KBM-7 (cell line): ENCODE measurements around the gene CASP8AP2.
"Not testable (repeated sequence)": the region's sequence is repeated elsewhere in the genome, so short reads cannot be mapped to it uniquely, and the experiment has no call there.

Experiments
- DNase-seq: peaks from one replicate; pipeline ENCODE4 v3.0.0-alpha.2; 2015
- in situ Hi-C: fragments of 300-500 bp; cut with MboI; formaldehyde crosslinking; loops from 2 replicates; pipeline ENCODE4 v1.14.3; 2020; ENCODE audit warnings: low sequenced_read_pairs, low pct_unique_long_range_greater_than_20kb, mixed read lengths

The CASP8AP2 gene

DNA sequence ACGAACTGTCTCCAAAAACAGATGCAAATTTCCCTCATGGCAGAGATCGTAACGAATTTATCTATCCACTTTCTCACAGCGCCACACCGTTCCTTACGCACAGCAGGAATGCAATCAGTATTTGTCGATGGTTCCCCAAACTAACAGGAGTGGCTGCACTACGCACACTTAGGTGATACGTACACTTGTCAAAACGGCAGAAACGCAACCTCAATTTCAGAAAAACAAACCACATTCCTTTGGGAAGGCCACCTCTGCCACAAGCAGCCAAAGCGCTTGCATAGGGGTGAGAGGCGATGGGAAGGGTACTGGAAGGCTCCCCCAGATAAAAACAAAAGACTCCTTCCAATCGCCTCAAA, 10.7 kb upstream of the CASP8AP2 start:
- DNase-seq: peak; percentile 71
- in situ Hi-C loops: no loop called here

DNA sequence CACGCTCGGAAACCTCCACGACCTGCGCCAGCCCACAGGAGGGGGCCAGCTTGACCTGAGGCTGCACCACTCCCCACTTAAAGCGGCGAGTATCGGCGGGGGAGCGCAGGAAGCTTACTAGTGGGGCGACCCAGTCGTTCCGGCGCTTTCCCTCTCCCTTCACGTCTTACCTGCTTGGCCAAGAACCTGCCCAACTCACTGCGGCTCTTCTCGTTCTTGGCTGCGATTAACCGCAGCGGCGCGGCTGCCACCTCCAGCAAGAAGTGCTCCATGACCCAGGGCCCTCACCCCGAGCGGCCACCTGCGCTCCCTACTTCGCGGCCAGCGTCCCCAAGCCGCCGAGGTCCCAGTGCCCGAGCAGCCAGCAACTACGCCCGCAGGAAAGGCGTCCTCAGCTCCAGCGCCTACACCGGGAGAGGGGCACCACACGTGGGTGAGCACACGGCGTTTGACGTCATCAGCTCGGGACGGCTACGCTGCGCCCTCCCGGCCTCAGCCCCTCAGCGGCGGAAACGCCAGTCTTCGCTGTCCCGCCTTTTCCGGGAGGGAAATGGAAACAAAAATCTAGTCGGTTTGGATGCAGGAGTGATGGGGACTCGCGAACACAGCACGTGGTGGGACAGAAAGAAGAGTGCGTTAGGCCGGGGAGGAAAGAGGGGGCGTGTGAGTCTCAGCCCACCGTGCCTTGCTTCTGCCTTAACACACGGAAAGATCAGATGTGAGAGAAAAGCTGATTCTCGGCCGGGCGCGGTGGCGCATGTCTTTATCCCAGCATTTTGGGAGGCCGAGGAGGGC, 10.1 kb upstream of the CASP8AP2 start, which contains the start of gene MDN1:
Gene MDN1 (minus strand): TSS at position 459 of the 795 bp plus-strand sequence. CDS start 187 bp downstream, at position 272.
- in situ Hi-C loops: no loop called here
- DNase-seq: peak; percentile 95

DNA sequence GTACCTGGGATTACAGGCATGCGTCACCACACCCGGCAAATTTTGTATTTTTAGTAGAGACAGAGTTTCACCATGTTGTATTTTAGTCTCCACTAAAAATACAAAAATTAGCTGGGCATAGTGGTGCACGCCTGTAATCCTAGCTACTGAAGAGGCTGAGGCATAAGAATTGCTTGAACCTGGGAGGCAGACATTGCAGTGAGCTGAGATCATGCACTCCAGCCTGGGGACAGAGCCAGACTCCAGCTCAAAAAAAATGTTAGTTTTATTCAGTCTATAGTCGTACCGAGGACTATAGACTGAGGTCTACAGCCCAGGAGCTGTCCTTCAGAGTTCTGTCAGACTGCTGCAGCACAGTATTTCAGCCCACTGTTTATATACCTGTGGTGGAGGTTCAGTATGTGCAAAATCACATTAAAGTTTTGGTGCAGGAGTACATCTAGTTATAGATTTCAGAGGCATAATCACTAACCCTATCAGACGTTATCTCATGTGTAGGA, 3.6 kb upstream of the CASP8AP2 start:
- in situ Hi-C loops: no loop called here
- DNase-seq: no peak

DNA sequence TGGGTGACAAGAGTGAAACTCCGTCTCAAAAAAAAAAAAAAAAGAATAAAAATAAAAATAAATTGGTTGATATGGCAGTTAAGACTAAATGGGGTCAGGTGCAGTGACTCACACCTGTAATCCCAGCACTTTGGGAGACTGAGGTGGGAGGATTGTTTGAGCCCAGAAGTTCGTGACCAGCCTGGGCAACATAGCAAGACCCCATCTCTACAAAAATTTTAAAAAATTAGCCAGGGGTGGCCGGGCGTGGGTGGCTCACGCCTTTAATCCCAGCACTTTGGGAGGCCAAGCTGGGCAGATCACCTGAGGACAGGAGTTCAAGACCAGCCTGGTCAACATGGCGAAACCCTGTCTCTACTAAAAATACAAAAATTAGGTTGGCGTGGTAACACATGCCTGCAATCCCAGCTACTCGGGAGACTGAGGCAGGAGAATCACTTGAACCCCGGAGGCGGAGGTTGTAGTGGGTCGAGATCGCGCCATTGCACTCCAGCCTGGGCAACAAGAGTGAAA, 1.1 kb upstream of the CASP8AP2 start:
- DNase-seq, in situ Hi-C loops: not testable (repeated sequence)

DNA sequence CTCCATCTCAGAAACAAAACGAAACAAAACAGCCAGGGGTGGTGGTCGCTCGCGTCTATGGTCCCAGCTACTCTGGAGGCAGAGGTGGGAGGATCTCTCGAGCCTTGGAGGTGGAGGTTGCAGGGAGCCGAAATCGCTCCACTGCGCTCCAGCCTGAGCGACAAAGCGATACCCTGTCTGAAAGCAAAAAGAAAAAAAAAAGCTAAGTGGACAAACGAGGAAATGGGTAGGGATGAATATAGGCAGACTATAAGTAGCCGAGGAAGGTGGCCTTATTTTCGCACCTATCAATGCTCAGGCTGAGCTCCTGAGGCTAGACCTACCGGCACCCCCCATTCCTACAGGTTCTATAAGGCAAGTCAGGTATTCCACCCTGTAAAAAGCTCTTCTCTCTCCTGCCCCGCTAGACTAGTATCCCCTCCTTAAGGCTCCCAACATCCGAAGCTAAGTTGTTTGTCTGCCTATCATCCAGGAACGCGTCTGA, 650 bp upstream of the CASP8AP2 start:
- in situ Hi-C loops: no loop called here
- no peak for DNase-seq

DNA sequence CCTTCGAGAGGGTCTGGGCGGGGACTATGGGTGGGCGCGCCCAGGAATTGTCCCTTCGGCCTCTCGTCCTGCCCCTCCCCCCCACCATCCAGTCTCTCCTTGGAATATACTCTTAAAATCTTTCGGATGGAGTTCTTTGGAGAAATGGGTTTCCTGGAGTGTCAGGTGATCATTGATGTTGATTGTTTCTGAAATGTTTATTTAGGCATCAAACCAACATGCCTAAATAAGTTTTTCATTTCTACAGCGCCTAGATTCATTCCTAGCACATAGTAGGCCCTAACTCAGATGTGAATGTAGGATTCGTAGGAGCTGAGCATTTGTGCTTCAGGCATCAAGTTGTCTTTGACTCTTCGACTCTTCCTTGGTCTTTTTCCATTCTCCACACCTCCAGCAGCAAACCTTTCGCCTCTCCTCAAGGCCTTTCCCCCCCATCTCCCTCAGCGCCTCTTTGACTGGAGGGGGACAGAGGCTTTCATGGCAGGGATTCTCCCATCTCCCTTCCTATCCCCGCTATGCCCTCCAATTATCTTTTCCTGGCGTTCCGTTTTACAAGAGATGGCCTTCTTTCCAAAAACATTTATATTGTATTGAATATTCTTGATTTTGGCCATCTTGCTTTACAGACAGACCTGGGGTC, 610 bp downstream of the CASP8AP2 start:
- peak; percentile 18 for DNase-seq
- in situ Hi-C loops: no loop called here

DNA sequence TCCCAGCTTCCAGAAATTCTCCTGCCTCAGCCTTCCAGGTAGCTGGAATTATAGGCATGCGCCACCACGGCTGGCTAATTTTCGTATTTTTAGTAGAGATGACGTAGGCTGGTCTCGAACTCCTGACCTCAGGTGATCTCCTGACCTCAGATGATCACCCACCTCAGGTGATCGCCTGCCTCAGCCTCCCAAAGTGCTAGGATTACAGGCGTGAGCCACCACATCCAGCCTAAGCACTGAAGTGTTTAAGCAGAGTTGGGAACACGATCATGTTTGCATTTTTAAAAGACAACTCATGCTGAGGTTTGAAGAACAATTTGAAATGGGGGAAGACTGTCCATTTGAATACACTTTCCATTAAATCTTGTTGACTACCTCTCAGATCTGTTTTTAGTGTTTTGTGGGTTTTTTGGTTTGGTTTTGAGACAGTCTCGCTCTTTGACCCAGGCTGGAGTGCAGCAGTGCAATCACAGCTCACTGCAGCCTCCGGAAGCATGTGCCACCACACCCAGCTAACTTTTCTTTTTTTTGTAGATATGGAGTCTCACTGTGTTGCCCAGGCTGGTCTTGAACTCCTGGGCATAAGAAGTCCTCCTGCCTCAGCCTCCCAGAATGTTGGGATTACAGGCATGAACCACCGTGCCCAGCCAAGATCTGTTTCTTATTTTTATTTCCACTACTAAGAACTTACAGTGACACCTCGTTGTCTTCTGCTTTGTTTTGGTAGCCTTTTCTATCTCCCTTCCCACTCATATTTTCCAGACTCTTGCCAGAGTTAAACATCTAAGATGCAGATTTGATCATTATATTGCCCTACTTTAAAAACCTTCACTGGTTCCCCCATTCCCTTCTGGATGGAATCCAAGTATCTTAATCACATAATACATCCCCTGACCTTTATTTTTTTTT, 5.5 kb downstream of the CASP8AP2 start:
- DNase-seq: no peak
- in situ Hi-C loops: no loop called here

DNA sequence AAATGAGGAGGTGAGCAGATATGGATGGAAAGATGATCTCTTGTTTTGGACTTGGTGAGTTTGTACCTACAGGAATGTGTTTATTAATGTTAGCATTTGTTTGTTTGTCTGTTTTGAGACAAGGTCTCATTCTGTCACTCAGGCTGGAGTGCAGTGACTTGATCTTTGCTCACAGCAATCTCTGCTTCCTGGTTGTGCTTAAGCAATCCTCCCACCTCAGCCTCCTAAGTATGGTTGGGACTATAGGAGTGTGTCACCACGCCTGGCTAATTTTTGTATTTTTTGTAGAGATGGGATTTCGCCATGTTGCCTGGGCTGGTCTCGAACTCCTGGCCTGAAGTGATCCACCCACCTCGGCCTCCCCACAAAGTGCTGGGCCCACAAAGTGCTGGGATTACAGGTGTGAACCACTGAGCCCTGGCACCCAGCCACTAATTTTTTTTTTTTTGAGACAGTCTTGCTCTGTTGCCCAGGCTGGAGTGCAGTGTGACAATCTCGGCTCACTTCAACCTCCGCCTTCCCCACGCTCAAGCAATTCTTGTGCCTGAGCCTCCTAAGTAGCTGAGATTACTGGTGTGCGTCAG, 7.1 kb downstream of the CASP8AP2 start:
- no peak for DNase-seq
- in situ Hi-C loops: no loop called here

DNA sequence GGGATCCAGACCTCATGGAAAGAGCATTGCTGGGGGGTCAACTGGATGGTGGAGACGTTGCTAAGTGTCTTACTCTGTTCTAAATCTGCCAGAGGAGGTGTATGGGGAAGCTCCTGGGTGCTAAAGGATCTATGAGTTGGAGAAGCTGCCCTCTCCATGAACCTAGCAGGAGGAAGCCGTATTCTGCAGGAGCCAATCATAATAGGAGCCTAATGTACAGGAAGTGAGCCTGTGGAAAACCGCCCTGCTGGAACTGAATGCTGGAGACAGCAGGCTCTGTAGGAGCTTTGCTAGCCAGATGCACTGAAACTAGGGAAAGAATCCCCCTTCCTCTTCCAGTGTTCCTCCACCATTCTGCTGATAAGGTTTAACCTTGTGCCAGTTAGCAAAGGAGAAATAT, 10.9 kb downstream of the CASP8AP2 start:
- peak; percentile 68 for DNase-seq
- in situ Hi-C loops: no loop called here

DNA sequence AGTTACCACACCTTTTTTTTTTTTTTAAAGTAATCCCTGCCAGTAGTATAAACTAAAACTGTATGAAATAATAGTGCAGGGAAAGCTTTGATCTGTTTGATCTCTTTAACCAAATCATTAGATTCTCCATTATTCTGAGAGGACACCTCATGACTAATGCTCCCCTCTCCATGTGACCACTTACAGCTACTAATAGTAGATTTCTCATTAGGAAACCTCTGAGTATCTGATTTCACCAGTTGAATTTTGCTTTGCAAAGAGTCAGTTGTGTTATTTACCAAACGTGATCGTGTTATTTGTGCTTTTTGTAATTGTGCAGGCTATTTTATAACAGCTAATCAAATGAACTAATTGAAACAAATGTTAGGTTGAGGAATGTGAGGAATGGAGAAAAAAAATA, 12.5 kb downstream of the CASP8AP2 start:
- in situ Hi-C loops: no loop called here
- no peak for DNase-seq

DNA sequence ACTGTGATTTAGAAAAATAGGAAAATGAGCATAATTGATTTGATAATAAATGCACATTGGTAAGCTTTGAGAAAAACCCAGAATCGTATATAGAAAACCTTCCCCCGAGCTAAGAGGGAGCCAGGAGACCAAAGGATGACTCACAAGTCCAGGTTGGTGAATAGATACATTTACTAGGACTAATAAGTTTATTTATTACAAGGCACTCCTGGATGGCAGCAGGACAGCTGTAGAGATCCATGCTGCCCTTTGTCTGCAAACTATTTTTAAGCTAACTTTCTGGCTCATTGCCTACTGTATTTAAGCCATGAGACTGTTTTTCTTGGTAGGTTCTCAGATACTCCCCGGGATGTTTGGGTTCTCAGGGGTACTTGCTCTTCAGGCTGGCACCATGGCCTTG, 13.4 kb downstream of the CASP8AP2 start:
- DNase-seq: no peak
- in situ Hi-C loops: no loop called here

DNA sequence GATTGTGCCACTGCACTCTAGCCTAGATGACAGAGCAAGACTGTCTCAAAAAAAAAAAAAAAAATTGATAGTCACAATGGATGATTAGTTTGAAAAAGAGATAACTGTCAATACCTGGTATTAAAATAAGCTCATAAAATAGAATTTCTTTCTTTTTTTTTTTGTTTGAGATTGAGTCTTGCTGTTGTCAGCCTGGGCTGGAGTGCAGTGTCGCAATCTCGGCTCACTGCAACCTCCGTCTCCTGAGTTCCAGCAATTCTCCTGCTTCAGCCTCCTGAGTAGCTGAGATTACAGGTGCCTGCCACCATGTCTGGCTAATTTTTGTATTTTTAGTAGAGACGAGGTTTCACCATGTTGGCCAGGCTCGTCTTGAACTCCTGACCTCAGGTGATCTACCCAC, 17.8 kb downstream of the CASP8AP2 start:
- DNase-seq, in situ Hi-C loops: not testable (repeated sequence)

DNA sequence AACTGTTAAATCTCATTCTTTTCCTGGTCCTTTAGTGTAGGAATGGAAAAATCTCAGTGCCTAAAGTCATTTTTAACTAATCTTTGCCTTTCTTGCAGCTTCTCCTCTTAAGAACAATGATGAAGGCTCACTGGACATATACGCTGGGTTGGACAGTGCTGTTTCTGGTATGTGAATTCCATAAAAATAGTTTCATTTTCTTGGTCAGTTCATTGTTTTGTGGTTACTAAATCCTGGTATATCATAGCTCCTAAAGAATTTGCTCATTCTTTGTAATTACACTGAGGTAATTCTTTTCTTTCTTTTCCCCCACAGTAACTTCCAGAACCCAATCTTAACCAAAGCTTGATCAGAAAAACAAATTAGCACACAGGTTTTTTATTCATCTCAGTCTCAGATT, 23.4 kb downstream of the CASP8AP2 start:
- DNase-seq: no peak
- in situ Hi-C loops: no loop called here

DNA sequence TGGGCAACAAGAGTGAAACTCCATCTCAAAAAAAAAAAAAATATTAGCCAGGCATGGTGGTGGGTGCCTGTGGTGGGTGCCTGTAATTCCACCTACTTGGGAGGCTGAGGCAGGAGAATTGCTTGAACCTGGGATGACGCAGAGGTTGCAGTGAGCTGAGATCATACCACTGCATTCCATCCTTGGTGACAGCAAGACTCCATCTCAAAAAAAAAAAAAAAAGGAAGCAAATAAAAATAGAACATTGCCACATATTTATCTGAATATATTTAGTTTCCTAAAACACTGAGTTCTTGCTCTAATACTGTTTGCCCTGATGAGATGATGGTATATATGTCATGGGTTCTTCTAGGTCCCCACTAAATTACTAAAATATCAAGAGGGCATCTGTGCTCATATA, 28.4 kb downstream of the CASP8AP2 start:
- in situ Hi-C loops: no loop called here
- no peak for DNase-seq

DNA sequence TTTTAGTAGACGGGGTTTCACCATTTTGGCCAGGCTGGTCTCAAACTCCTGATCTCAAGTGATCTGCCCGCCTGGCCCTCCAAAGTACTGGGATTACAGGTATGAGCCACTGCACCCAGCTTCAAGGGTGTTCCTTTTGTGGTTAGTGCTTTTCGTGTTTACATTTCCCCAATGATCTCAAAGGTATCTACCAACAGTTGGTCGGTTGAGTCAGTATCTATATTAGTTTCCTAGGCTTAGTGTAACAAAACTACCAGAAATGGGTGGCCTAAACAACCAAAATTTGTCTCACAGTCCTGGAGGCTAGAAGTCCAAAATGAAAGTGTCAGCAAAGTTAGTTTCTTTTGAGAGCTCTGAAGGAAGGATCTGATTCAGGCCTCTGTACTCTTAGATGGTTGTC, 30.1 kb downstream of the CASP8AP2 start:
- DNase-seq: no peak
- in situ Hi-C loops: no loop called here

DNA sequence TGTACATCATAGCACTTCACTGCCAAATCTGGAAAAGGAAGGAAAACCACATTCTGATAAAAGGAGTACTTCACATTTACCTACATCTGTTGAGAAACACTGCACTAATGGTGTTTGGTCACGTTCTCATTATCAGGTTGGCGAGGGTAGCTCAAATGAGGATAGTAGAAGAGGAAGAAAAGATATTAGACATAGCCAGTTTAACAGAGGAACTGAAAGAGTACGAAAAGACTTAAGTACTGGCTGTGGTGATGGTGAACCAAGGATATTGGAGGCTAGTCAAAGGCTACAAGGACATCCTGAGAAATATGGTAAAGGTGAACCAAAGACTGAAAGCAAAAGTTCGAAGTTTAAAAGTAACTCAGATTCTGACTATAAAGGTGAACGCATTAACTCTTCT, 32.6 kb downstream of the CASP8AP2 start:
- DNase-seq: no peak
- in situ Hi-C loops: no loop called here

DNA sequence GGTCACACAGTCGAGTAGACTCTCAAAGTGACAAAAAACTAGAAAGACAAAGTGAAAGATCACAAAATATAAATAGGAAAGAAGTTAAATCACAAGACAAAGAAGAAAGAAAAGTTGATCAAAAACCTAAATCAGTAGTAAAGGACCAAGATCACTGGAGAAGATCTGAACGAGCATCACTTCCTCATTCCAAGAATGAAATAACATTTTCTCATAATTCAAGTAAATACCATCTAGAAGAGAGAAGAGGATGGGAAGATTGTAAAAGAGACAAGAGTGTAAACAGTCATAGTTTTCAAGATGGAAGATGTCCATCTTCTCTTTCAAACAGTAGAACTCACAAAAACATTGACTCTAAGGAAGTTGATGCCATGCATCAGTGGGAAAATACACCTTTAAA, 33.0 kb downstream of the CASP8AP2 start:
- DNase-seq: peak; percentile 28
- in situ Hi-C loops: no loop called here

DNA sequence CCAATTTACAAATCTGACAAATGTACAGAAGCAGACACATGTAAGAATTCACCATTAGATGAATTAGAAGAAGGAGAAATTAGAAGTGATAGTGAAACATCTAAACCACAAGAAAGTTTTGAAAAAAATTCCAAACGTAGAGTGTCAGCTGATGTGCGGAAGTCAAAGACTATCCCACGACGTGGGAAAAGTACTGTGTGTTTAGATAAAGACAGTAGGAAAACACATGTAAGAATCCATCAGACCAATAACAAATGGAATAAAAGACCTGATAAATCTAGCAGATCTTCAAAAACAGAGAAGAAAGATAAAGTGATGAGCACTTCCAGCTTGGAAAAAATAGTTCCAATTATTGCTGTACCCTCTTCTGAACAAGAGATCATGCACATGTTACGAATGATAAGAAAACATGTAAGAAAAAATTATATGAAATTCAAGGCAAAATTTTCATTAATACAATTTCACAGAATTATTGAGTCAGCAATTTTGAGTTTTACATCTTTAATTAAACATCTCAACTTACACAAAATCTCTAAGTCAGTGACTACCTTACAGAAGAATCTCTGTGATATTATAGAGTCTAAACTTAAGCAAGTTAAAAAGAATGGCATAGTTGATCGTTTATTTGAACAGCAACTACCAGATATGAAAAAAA, 36.5 kb downstream of the CASP8AP2 start:
- in situ Hi-C loops: no loop called here

More for the DNA sequence above, 36.5 kb downstream of the CASP8AP2 start:
- no peak for DNase-seq
